ENCODE measurements around the gene RBM26.

GRCh38 chr13:79338343-79338742 lies 67.7 kb downstream of the RBM26 start:
- TF ChIP-seq, protein P1, sequence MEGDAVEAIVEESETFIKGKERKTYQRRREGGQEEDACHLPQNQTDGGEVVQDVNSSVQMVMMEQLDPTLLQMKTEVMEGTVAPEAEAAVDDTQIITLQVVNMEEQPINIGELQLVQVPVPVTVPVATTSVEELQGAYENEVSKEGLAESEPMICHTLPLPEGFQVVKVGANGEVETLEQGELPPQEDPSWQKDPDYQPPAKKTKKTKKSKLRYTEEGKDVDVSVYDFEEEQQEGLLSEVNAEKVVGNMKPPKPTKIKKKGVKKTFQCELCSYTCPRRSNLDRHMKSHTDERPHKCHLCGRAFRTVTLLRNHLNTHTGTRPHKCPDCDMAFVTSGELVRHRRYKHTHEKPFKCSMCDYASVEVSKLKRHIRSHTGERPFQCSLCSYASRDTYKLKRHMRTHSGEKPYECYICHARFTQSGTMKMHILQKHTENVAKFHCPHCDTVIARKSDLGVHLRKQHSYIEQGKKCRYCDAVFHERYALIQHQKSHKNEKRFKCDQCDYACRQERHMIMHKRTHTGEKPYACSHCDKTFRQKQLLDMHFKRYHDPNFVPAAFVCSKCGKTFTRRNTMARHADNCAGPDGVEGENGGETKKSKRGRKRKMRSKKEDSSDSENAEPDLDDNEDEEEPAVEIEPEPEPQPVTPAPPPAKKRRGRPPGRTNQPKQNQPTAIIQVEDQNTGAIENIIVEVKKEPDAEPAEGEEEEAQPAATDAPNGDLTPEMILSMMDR (IDR thresholded peaks at IDR 0.05; ENCODE audit: poor library complexity) = no peak
- TF ChIP-seq EZH2phosphoT487 (IDR thresholded peaks at IDR 0.05; ENCODE audit: low read depth, severe bottlenecking, unreplicated experiment) (no peak), EZH2 (IDR thresholded peaks at IDR 0.05; ENCODE audit: borderline replicate concordance) (no peak)
